ENCODE results near the gene PSMG4.

GRCh38 chr6:3292431-3293197, 33.9 kb downstream of the PSMG4 start:
- TF ChIP-seq, protein P1, sequence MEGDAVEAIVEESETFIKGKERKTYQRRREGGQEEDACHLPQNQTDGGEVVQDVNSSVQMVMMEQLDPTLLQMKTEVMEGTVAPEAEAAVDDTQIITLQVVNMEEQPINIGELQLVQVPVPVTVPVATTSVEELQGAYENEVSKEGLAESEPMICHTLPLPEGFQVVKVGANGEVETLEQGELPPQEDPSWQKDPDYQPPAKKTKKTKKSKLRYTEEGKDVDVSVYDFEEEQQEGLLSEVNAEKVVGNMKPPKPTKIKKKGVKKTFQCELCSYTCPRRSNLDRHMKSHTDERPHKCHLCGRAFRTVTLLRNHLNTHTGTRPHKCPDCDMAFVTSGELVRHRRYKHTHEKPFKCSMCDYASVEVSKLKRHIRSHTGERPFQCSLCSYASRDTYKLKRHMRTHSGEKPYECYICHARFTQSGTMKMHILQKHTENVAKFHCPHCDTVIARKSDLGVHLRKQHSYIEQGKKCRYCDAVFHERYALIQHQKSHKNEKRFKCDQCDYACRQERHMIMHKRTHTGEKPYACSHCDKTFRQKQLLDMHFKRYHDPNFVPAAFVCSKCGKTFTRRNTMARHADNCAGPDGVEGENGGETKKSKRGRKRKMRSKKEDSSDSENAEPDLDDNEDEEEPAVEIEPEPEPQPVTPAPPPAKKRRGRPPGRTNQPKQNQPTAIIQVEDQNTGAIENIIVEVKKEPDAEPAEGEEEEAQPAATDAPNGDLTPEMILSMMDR (IDR thresholded peaks at IDR 0.05) = no peak
- no peak for TF ChIP-seq POLR2AphosphoS5 (IDR thresholded peaks at IDR 0.05)
- TF ChIP-seq POLR2A (IDR thresholded peaks at IDR 0.05) = no peak

Measured in transverse colon (tissue), 4 donors.